C4-2B (cell line): ENCODE data around the gene SYT7.

ENCODE experiments used
- H3K27ac ChIP-seq: fragments of 450-650 bp; 2 replicates; pipeline ENCODE4 v1.5.1; 2017
- ZFX ChIP-seq: fragments of 450-650 bp; IDR thresholded peaks from 2 replicates; pipeline ENCODE4 v1.6.1; 2017
- TF ChIP-seq, protein P1 (sequence below): fragments of 450-650 bp; conservative IDR thresholded peaks from 2 replicates; pipeline ENCODE4 v1.5.1; 2017; ENCODE audit warnings: mild to moderate bottlenecking

The SYT7 gene

DNA sequence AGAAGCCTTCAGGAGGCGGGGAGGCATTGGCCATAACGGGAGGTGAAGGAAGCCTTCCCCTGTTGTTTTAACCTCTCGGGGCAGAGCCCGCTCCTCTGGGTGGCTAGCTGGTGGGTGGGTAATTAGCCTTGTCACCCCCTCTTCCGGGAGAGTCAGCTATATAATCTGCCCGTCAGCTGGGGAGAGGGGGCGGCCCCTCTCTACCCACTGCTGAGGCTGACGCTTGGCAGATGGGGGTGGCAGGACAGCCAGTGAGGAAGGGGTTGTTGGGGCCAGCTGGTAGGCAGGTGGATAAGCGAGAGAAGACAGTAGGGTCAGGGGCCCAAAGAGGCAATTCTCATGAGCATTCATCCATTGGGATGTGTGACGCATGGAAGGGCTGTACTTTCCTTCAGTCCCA is 33.0 kb upstream of the SYT7 start:
- H3K27ac ChIP-seq = no peak overlapping the region
- no peak for TF ChIP-seq ZFX
- TF ChIP-seq, protein P1, sequence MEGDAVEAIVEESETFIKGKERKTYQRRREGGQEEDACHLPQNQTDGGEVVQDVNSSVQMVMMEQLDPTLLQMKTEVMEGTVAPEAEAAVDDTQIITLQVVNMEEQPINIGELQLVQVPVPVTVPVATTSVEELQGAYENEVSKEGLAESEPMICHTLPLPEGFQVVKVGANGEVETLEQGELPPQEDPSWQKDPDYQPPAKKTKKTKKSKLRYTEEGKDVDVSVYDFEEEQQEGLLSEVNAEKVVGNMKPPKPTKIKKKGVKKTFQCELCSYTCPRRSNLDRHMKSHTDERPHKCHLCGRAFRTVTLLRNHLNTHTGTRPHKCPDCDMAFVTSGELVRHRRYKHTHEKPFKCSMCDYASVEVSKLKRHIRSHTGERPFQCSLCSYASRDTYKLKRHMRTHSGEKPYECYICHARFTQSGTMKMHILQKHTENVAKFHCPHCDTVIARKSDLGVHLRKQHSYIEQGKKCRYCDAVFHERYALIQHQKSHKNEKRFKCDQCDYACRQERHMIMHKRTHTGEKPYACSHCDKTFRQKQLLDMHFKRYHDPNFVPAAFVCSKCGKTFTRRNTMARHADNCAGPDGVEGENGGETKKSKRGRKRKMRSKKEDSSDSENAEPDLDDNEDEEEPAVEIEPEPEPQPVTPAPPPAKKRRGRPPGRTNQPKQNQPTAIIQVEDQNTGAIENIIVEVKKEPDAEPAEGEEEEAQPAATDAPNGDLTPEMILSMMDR = no peak

DNA sequence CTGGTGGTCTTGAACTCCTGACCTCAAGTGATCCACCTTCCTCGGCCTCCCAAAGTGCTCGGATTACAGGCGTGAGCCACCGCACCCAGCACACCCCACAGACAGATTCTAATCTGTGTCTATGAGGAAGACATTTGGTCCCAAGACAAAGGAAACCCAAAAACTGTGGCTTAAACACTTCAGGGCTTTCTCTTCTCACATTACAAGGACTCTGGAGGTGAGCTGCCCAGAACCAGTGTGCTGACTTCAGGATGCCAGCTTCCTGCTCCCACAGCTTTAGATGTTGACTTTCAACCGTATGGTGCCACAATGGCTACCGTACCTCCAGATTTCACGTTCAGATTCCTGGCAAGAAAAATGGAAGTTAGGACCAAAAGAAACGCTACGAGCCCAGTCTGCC is 32.2 kb upstream of the SYT7 start:
- H3K27ac ChIP-seq = no peak overlapping the region
- TF ChIP-seq, protein P1 = no peak
- no peak for TF ChIP-seq ZFX

DNA sequence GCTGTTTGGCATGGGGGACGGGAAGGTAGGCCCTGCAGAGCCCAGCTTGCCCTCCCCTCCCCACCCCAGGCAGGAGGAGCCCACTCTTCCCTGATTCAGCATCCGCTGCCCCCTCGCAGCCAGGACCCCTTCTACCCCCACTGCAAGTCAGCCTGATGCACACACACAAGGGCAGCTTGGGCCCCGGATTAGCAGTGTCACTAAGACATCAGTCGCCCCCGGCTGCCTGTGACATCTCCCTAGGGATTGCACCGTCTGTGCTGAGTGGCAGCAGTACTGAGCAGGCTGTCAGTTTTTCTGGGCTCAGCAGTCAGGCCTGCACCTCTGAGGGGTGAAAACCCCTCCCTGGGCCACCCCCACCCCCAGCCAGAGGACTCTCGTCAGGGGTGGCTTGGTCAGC is 30.4 kb upstream of the SYT7 start:
- TF ChIP-seq ZFX = no peak
- TF ChIP-seq, protein P1 = no peak
- H3K27ac ChIP-seq = no peak overlapping the region

DNA sequence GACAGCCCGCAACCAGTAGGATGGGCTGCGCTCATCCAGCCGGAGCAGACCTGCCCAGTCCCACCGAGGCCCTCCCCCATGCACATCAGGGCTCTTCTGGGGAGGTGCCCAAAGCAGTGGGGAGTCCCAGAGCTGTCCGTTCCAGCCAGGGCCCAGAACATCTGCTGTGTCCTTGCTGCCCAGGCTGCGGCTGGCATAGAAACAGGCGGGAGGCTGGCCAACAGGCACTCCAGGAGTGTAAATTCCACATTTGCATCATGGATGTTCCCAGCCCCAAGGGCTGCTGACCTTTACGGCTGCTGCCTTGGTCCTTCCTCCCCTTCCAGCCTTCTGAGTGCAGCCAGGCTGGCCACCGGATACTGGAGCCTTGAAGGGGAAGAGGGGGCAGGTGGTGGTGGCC is 30.0 kb upstream of the SYT7 start:
- TF ChIP-seq, protein P1 = no peak
- no peak for TF ChIP-seq ZFX
- no peak overlapping the region for H3K27ac ChIP-seq

DNA sequence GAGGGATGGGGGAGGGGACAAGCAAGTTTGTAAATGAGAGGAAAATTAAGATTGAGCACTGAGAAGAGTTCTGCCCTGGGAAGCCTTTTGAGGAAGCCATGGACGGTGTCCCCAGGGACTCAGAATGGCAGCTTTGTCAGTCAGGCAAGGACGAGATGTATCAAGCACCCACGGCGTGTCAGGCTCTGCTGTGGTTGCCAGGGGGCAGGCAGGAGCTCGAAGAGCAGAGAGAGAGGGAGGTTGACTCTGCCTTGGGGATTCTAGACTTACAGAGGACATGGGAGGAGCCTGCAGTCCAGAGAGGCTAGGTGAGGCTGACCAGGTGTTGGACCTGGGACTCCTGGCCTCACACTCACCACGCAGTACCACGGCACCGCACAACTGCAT is 29.1 kb upstream of the SYT7 start:
- TF ChIP-seq, protein P1 = no peak
- TF ChIP-seq ZFX = no peak
- H3K27ac ChIP-seq = peak overlapping the region; percentile 7; the same call in 1 of the 2 replicates

DNA sequence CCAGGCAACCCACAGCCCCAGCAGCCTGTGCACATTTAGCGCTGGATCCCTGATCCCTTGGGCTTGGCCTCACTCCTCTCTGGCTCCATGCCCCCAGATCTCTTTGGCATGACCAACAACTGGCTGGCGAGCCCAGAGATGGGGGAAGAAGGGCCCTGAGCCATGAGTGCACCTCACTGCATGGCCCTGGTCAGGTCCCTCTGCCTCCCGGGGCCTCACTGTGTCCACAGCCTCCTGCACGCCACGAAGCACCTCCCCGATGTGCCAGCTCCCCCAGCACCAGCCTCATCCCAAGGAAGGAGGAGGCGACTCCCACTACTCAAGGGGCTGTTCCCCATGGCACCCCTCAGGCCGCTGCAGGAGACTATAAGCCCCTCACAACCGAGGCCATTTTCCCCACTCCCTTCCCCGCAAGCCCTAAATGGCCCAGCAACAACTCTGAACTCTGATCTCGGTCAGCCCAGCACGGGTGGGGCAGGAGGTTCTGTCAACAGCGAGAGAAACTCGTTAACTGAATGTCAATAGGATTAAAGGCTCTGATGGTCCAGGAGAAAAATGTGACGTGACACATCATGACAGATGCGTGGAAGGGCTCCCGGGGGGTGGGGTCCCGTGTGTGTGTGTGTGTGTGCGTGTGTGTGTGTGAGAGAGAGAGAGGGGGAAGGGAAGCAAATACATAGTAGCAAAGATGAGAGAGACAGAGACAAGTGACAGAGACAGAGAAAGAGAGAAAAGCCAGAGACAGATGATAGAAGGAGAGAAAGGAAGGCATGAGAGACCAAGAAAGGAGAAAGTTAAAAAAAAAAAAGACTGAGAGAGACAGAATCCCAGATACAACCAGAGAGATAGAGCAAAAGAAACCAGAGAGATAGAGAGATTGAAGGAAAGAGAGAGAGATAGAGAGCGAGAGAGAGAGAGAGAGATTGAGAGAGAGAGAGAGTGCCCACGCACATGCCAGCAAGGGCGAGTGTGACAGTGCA is 28.4 kb upstream of the SYT7 start:
- H3K27ac ChIP-seq = peak overlapping the region; percentile 76
- TF ChIP-seq, protein P1 = no peak
- TF ChIP-seq ZFX = no peak

DNA sequence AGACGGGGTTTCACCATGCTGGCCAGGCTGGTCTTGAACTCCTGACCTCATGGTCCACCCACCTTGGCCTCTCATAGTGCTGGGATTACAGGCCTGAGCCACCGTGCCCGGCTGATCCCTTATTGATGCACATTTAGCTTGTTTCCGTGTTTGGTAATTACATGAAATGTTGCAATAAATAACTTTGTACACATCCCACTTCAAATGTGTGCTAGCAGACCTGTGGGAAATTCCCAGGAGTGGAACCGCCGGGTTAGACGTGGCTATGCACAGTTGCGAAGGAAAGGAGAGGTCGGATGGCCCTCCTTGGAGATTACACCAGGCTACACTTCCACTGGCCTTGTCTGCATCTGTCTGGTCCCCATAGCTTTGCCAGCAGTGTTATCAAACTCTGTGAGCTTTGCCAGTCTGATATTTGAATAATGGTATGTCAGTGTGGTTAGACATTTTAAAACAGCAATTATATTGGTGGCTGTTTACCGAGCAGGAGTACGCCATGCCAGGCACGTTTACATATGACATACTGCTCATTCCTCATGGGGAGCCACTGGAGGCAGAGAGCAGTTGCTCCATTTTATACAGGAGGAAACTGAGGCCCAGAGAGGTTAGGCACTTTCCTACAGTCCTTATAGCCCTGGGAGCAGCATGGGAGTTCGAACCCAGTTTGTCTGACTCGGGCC is 27.2 kb upstream of the SYT7 start:
- peak overlapping the region; percentile 76 for H3K27ac ChIP-seq
- TF ChIP-seq ZFX = no peak
- TF ChIP-seq, protein P1 = no peak
